ENCODE measurements around the gene QRICH1.

The QRICH1 gene

GRCh38 chr3:48982686-48983085 lies 111.2 kb downstream of the QRICH1 start:
- no peak for TF ChIP-seq CTCF (IDR thresholded peaks at IDR 0.05; ENCODE audit: insufficient read depth, low read length, poor library complexity, severe bottlenecking)
- Histone ChIP-seq H3K27me3 (replicated peaks; ENCODE audit: control insufficient read depth, insufficient read depth, low read length) (no peaks in the 10 kb centered on the region), H3K4me3 (replicated peaks; ENCODE audit: low read depth, low read length) (no peak overlapping the region), H3K36me3 (ENCODE audit: control insufficient read depth, insufficient read depth, low read length) (peaks cover 31% of the 10 kb centered on the region)
- no peak for DNase-seq (ENCODE audit: extremely low read depth, insufficient read length)

GRCh38 chr3:48982016-48982415 lies 111.9 kb downstream of the QRICH1 start:
- no peaks in the 10 kb centered on the region for H3K27me3 ChIP-seq (replicated peaks; ENCODE audit: control insufficient read depth, insufficient read depth, low read length)
- H3K4me3 ChIP-seq (replicated peaks; ENCODE audit: low read depth, low read length): no peak overlapping the region
- no peak for DNase-seq (ENCODE audit: extremely low read depth, insufficient read length)
- H3K36me3 ChIP-seq (ENCODE audit: control insufficient read depth, insufficient read depth, low read length): peaks cover 34% of the 10 kb centered on the region
- TF ChIP-seq CTCF (IDR thresholded peaks at IDR 0.05; ENCODE audit: insufficient read depth, low read length, poor library complexity, severe bottlenecking): no peak

GRCh38 chr3:48980295-48980694 lies 113.6 kb downstream of the QRICH1 start:
- Histone ChIP-seq H3K27me3 (replicated peaks; ENCODE audit: control insufficient read depth, insufficient read depth, low read length) (no peaks in the 10 kb centered on the region), H3K4me3 (replicated peaks; ENCODE audit: low read depth, low read length) (no peak overlapping the region), H3K36me3 (ENCODE audit: control insufficient read depth, insufficient read depth, low read length) (peaks cover 30% of the 10 kb centered on the region)
- no peak for TF ChIP-seq CTCF (IDR thresholded peaks at IDR 0.05; ENCODE audit: insufficient read depth, low read length, poor library complexity, severe bottlenecking)
- DNase-seq (ENCODE audit: extremely low read depth, insufficient read length): no peak

Data from GM06990 (cell line).